Endothelial cell (in vitro differentiated cells): ENCODE data around the gene GRPR. TPM values are rescaled to one million over a fixed set of nuclear protein-coding genes. Genes with fewer than 3 reads are reported as not detected.

ENCODE experiments used
- DNase-seq: peaks from one replicate; pipeline ENCODE4 v3.0.0; 2021; ENCODE audit warnings: low spot score
- H3K27ac Mint-ChIP-seq: one replicate; pipeline ENCODE4 v1.8.0; 2021; ENCODE audit warnings: mixed read lengths, inconsistent platforms; ENCODE audit not compliant: unreplicated experiment
- H3K27me3 Mint-ChIP-seq: one replicate; pipeline ENCODE4 v1.8.0; 2021; ENCODE audit warnings: mild to moderate bottlenecking, moderate library complexity, mixed read lengths, inconsistent platforms; ENCODE audit not compliant: unreplicated experiment
- H3K36me3 Mint-ChIP-seq: one replicate; pipeline ENCODE4 v1.8.0; 2021; ENCODE audit warnings: mild to moderate bottlenecking, low read depth, mixed read lengths, inconsistent platforms; ENCODE audit not compliant: unreplicated experiment
- H3K4me1 Mint-ChIP-seq: one replicate; pipeline ENCODE4 v1.8.0; 2021; ENCODE audit warnings: mild to moderate bottlenecking, mixed read lengths, inconsistent platforms; ENCODE audit not compliant: unreplicated experiment
- H3K4me3 Mint-ChIP-seq: one replicate; pipeline ENCODE4 v1.8.0; 2021; ENCODE audit warnings: mild to moderate bottlenecking, mixed read lengths, inconsistent platforms; ENCODE audit not compliant: unreplicated experiment
- H3K9me3 Mint-ChIP-seq: one replicate; pipeline ENCODE4 v1.8.0; 2021; ENCODE audit warnings: mixed read lengths, inconsistent platforms; ENCODE audit not compliant: unreplicated experiment
- CTCF ChIP-seq: fragments of 200-600 bp; sonication (generic); IDR thresholded peaks from one replicate; pipeline ENCODE4 v1.5.0; 2021; ENCODE audit warnings: antibody characterized with exemption; ENCODE audit not compliant: unreplicated experiment
- total RNA-seq: library from RNA; stranded (reverse); fragmentation: NEBNext Ultra II Directional; extraction: Animal tissue kit (Norgen Biotek cat#: 25700); gene quantifications from one replicate; pipeline ENCODE4 v1.2.1, GENCODE V29; 2021; ENCODE audit not compliant: unreplicated experiment

The GRPR gene
- total RNA-seq, 1 donor from 2014 or later = 0.54 TPM

DNA sequence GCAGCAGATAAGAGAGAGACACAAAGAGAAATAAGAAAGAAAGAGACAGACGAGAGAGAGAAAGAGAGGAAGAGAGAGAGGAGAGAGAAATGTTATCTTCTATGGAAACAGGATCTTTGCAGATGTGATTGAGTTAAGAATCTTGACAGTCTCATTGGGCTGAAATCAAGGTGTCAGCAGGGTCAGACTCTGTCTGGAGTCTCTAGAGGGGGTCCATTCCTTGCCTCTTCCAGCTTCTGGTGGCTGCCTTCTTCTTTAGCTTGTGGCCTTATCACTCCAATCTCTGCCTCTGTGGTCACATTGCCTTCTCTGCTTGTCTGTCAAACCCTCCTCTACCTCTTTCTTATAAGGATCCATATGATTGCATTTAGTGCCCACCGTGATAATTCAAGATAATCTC is 21.8 kb upstream of the GRPR start:
- Mint-ChIP-seq H3K27ac (no peak overlapping the region), H3K27me3 (no peaks in the 10 kb centered on the region), H3K36me3 (no peaks in the 10 kb centered on the region), H3K4me3 (no peak overlapping the region), H3K9me3 (no peaks in the 10 kb centered on the region), H3K4me1 (no peaks in the 10 kb centered on the region)
- no peak for TF ChIP-seq CTCF
- DNase-seq = no peak

DNA sequence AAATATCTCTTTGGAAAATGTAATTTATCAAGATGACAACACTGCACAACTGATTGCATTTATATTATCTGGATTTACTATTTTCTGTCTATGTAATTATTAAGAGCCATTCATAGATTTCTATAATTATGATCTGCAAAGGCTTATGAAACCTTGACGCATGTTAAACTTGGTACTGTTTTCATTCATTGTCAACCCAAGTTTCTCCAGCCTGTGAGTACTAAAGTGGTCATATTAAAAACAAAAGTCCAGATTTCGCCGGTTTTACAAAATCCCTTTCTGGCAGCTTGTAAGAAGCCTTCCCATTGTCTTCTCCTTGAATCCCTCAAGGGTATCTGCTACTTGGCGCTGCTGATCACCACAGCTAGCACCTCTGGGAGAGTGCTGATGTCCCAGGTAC is 19.7 kb upstream of the GRPR start:
- Mint-ChIP-seq H3K4me3 (no peak overlapping the region), H3K27me3 (no peaks in the 10 kb centered on the region), H3K4me1 (no peaks in the 10 kb centered on the region), H3K9me3 (no peaks in the 10 kb centered on the region), H3K36me3 (no peaks in the 10 kb centered on the region), H3K27ac (no peak overlapping the region)
- DNase-seq = no peak
- TF ChIP-seq CTCF = no peak

GRCh38 chrX:16112428-16112827 is 10.9 kb upstream of the GRPR start:
- H3K9me3 Mint-ChIP-seq = no peaks in the 10 kb centered on the region
- TF ChIP-seq CTCF = no peak
- H3K4me1 Mint-ChIP-seq = no peaks in the 10 kb centered on the region
- H3K27me3 Mint-ChIP-seq = no peaks in the 10 kb centered on the region
- H3K27ac Mint-ChIP-seq = no peak overlapping the region
- H3K36me3 Mint-ChIP-seq = no peaks in the 10 kb centered on the region
- DNase-seq = no peak
- H3K4me3 Mint-ChIP-seq = no peak overlapping the region

DNA sequence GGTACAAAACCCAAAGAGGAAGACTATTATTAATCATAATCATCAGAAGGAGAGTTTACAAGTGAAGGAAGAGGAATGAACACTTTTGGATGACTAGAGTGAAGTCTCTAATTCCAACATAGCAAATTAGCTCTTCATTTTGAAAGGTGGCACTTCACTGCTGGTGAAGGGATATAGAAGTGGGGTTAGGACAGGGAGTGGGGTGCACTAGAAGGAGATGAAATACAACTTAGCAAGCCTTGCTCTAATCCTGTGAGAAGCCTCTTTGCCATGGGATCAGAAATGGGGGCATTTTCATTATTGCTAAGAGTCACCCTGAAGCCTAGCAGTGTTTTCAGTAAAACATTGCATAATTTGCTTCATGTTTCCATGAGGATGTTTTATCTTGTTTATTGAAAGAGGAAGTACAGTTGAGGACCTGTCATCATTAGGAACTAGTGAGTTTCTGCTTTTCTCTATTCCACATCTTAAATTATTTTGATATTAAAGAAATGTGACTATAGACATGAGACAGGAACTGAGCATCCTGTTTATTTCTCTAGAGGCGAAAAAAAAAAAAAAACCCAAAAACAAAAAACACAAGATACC is 9.3 kb upstream of the GRPR start:
- Mint-ChIP-seq H3K27ac (no peak overlapping the region), H3K9me3 (no peaks in the 10 kb centered on the region), H3K4me1 (no peaks in the 10 kb centered on the region), H3K27me3 (no peaks in the 10 kb centered on the region), H3K36me3 (no peaks in the 10 kb centered on the region), H3K4me3 (no peak overlapping the region)
- no peak for DNase-seq
- TF ChIP-seq CTCF = no peak

DNA sequence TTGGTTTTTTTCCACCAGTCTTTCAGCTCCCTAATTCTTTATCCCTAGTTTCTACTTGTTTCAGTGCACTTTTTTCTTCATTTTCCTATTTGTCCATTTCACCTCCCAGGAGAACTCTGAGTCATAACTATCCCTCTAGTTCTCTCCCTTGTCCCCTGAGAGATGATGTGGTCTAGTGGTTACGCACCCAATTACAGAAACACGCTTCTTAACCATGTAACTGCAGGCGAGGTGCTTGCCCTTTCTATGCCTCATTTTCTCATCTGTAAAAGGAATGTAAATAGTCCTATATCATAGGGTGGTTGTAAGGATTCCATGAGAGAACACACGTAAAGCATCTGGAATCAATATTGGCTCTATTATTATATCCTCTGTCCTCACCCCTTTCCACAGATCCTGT is 8.8 kb upstream of the GRPR start:
- DNase-seq = no peak
- no peak for TF ChIP-seq CTCF
- Mint-ChIP-seq H3K9me3 (no peaks in the 10 kb centered on the region), H3K27ac (no peak overlapping the region), H3K36me3 (no peaks in the 10 kb centered on the region), H3K4me1 (no peaks in the 10 kb centered on the region), H3K4me3 (no peak overlapping the region), H3K27me3 (no peaks in the 10 kb centered on the region)
